Measurements from ENCODE around the gene LAMA2.

- TF ChIP-seq CTCF (IDR thresholded peaks at IDR 0.05; ENCODE audit: low read depth, low read length) (no peak), EZH2phosphoT487 (IDR thresholded peaks at IDR 0.05; ENCODE audit: low read depth) (no peak)
Measured at GRCh38 chr6:129312880-129313279, 429.9 kb downstream of the LAMA2 start.
